OCI-M1 (cell line): ENCODE results near the gene PTPRN2.

ENCODE experiments used
- DNase-seq: peaks from one replicate; lab custom pipeline; 2025; lab: John Stamatoyannopoulos, UW

Gene PTPRN2

GRCh38 chr7:157757211-157757610, 830.4 kb downstream of the PTPRN2 start:
- DNase-seq, result no peak

GRCh38 chr7:157755741-157756140, 831.9 kb downstream of the PTPRN2 start:
- no peak for DNase-seq

- no peak for DNase-seq
Measured at GRCh38 chr7:157754416-157754790, 833.2 kb downstream of the PTPRN2 start.

- no peak for DNase-seq
Measured at GRCh38 chr7:157753713-157754415, 833.8 kb downstream of the PTPRN2 start.

- no peak for DNase-seq
Measured at GRCh38 chr7:157752832-157753291, 834.8 kb downstream of the PTPRN2 start.

- no peak for DNase-seq
Measured at GRCh38 chr7:157751951-157752673, 835.5 kb downstream of the PTPRN2 start.

GRCh38 chr7:157751406-157751805, 836.2 kb downstream of the PTPRN2 start:
- no peak for DNase-seq

GRCh38 chr7:157750291-157750690, 837.3 kb downstream of the PTPRN2 start:
- no peak for DNase-seq

GRCh38 chr7:157745721-157746709, 841.6 kb downstream of the PTPRN2 start:
- no peak for DNase-seq

GRCh38 chr7:157744786-157745601, 842.6 kb downstream of the PTPRN2 start:
- no peak for DNase-seq

GRCh38 chr7:157743781-157744525, 843.7 kb downstream of the PTPRN2 start:
- DNase-seq, result no peak

- no peak for DNase-seq
Measured at GRCh38 chr7:157740251-157740798, 847.3 kb downstream of the PTPRN2 start.

- DNase-seq, result no peak
Measured at GRCh38 chr7:157739650-157740049, 848.0 kb downstream of the PTPRN2 start.

GRCh38 chr7:157739031-157739430, 848.6 kb downstream of the PTPRN2 start:
- DNase-seq, result no peak

GRCh38 chr7:157738066-157738460, 849.6 kb downstream of the PTPRN2 start:
- DNase-seq, result no peak

GRCh38 chr7:157737151-157738065, 850.2 kb downstream of the PTPRN2 start:
- no peak for DNase-seq

- no peak for DNase-seq
Measured at GRCh38 chr7:157736341-157736740, 851.3 kb downstream of the PTPRN2 start.

GRCh38 chr7:157735826-157736225, 851.8 kb downstream of the PTPRN2 start:
- no peak for DNase-seq
